ENCODE measurements around the gene NRCAM. TPM values are rescaled to one million over a fixed set of nuclear protein-coding genes. Genes with fewer than 3 reads are reported as not detected.

NRCAM gene
- total RNA-seq, 1 donor from 2014 or later: 0.53 TPM

DNA sequence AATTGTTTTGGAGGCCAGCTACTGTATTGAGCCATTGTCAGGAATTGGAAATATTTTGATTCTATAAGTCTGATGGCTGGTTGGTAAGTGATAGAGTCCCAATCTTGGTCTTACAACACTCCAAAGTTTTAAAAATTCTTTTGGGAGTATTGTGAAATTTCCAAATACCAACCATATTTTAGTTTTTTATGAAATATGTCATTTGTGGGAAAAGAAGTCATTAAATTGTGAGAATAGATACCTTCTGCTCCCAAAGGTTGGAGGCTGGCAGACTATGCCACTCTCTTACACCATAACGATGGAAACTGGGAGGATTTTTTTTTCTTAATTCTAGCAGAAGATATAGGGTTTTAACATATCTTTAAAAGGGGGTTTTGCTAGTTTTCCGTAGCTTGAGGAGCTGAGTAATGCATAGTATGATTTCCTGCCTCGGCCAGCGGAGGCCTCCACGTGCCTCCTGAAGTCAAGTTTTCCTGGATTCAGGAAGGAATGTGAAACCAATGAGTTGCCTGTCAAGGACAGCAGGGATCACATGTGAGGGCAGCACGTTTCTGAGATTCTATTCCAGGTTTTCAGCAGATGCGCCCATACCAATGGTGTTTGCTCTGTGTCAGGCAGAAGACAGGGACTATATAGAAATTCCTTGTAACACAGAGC lies 233.9 kb downstream of the NRCAM start:
- DNase-seq (ENCODE audit: low spot score in 2 of 2): no peak
- Histone ChIP-seq H3K27ac (no peak overlapping the region), H3K27me3 (no peaks in the 10 kb centered on the region), H3K9me3 (no peaks in the 10 kb centered on the region), H3K4me3 (no peak overlapping the region), H3K36me3 (no peaks in the 10 kb centered on the region), H3K4me1 (no peaks in the 10 kb centered on the region)
- no peak for TF ChIP-seq CTCF (IDR thresholded peaks at IDR 0.05)
- intact Hi-C loops (cut with DNase I): no loop called here

GRCh38 chr7:108211382-108212201 lies 244.6 kb downstream of the NRCAM start:
- Histone ChIP-seq H3K9me3 (no peaks in the 10 kb centered on the region), H3K4me3 (no peak overlapping the region), H3K27me3 (no peaks in the 10 kb centered on the region), H3K36me3 (no peaks in the 10 kb centered on the region), H3K27ac (no peak overlapping the region), H3K4me1 (no peaks in the 10 kb centered on the region)
- no peak for DNase-seq (ENCODE audit: low spot score in 2 of 2)
- intact Hi-C loops (cut with DNase I): no loop called here
- TF ChIP-seq CTCF (IDR thresholded peaks at IDR 0.05): no peak

DNA sequence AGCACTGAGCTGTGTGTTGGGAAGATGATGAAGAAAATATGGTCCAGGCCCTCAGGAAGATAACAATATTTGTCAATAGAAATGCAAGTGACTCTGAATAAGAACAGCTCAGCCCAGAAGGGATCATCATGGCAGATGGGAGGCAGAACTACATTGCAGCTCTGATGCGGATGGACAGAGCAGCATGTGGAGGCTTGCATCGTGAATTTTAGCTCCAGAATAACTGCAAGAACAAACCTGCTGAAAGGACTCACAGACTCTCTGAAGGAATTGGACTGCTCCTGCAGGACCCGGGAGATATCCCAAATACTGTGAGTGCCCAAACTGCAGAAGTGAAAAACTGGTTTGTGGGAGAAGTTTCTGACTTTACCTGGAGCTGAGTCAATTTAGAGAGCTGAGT lies 245.4 kb downstream of the NRCAM start:
- TF ChIP-seq CTCF (IDR thresholded peaks at IDR 0.05): no peak
- H3K27me3 ChIP-seq: no peaks in the 10 kb centered on the region
- H3K27ac ChIP-seq: no peak overlapping the region
- H3K4me1 ChIP-seq: no peaks in the 10 kb centered on the region
- intact Hi-C loops (cut with DNase I): no loop called here
- DNase-seq (ENCODE audit: low spot score in 2 of 2): no peak
- H3K9me3 ChIP-seq: no peaks in the 10 kb centered on the region
- no peaks in the 10 kb centered on the region for H3K36me3 ChIP-seq
- no peak overlapping the region for H3K4me3 ChIP-seq

DNA sequence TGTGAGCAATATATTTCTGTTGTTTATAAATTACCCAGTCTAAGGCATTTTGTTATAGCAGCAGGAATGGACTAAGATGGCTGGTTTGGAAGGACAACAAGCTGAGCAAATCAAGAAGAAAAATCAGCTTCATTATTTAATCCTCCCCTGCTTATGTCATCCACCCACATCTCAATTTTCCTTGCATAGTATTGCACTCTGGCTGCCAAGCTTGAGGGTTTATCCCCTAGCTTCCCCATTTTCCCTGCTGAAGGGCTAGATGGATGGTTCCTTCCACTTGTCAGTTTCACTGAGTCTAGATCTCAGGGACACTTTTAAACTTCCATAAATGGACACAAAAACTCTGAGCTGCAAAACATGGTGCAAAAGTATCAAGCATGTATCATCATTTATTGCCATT lies 250.9 kb downstream of the NRCAM start:
- no peak for TF ChIP-seq CTCF (IDR thresholded peaks at IDR 0.05)
- DNase-seq (ENCODE audit: low spot score in 2 of 2): no peak
- H3K9me3 ChIP-seq: no peaks in the 10 kb centered on the region
- no peak overlapping the region for H3K4me3 ChIP-seq
- H3K36me3 ChIP-seq: no peaks in the 10 kb centered on the region
- H3K4me1 ChIP-seq: no peaks in the 10 kb centered on the region
- no peak overlapping the region for H3K27ac ChIP-seq
- no peaks in the 10 kb centered on the region for H3K27me3 ChIP-seq
- intact Hi-C loops (cut with DNase I): no loop called here

DNA sequence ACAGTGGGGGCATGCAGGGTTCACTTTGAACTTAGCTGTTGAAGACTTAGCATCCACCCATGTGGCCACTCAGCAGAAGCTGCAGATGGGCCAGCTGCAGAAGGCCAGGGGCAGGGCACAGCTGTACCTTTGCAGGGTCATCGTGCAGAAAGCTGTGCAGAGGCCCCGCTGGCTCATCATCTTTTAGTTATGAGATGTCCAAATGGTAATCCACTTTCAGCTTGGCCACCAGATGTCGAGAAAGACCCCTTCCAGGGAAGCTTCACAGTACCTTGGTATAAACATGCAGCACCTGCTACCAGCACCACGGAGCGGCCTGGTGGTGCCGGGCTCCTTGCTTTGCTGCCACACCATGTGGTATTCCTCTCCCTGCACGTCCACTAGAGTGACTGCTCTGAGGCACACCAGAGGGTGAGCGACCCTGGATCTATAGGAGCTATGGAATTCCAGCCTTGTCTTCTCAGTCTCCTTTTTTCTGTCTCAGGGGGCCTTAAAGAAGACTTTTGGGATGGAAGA lies 251.9 kb downstream of the NRCAM start:
- Histone ChIP-seq H3K27ac (no peak overlapping the region), H3K27me3 (no peaks in the 10 kb centered on the region), H3K4me1 (no peaks in the 10 kb centered on the region), H3K4me3 (no peak overlapping the region), H3K9me3 (no peaks in the 10 kb centered on the region), H3K36me3 (no peaks in the 10 kb centered on the region)
- DNase-seq (ENCODE audit: low spot score in 2 of 2): no peak
- no peak for TF ChIP-seq CTCF (IDR thresholded peaks at IDR 0.05)
- intact Hi-C loops (cut with DNase I): no loop called here

All from ascending aorta (tissue), 2 donors.